Dedifferentiated amniotic fluid mesenchymal stem cell (primary cell): ENCODE data around the gene MEMO1.
"Not testable (repeated sequence)": the region's sequence is repeated elsewhere in the genome, so short reads cannot be mapped to it uniquely, and the experiment has no call there.

Experiments
- DNase-seq: peaks from one replicate; pipeline ENCODE4 v3.0.0-alpha.2; 2016; ENCODE audit errors: extremely low spot score

Gene MEMO1

DNA sequence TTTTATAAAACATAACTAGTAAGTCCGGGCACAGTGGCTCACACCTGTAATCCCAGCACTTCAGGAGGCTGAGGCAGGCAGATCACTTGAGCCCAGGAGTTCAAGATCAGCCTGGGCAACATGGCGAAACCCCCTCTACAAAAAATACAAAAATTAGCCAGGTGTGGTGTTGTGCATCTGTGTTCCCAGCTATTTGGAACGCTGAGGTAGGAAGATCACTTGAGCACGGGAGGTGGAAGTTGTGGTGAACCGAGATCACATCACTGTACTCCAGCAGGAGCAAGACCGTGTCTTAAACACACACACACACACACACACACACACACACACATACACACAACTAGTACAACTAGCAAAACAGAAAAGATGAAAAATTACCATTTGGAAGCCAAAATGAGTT lies 103.3 kb downstream of the MEMO1 start:
- not testable (repeated sequence) for DNase-seq

DNA sequence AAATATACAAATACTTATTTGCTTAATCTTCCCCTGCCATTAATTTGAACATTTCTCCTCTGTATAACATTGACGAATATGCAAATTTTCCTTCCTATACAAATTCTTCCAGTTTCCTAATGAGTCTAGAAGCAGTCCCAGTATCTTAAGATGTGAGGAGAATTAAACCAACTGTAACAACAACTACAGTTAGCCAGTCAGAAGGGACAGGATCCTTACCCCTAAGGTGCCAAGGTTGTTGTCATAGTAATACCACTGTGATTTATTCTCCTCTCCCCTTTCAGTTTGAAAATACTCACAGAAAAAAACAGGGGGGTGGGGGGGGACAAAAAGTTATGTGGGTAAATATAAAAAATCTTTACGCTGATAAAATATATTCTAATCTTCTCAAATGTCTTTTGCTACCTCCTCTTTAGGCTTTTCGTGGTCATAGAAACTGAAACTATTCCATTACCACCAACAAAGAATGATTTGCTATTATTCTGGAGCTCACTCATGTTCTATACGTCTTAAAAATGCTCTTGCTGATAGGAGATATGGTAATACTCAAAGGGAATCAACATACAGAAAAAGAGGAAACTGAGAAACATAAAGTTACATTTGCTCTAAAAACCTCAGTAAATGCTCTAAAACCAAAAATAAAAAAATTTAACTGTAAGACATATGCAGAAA lies 107.6 kb downstream of the MEMO1 start:
- no peak for DNase-seq

DNA sequence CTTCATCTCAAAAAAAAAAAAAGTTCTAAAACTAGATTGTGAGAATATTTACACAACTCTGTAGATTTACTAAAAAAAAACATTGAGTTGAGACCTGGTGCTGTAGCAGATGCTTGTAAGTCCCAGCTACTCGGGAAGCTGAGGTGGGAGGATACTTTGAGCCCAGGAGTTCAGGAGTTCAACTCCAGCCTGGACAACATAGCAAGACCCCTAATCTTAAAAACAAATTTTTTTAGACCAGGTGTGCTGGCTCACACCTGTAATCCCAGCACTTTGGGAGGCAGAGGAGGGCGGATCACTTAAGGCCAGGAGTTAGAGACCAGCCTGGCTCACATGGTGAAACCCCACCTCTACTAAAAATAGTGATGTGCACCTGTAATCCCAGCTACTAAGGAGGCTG lies 108.9 kb downstream of the MEMO1 start:
- no peak for DNase-seq

DNA sequence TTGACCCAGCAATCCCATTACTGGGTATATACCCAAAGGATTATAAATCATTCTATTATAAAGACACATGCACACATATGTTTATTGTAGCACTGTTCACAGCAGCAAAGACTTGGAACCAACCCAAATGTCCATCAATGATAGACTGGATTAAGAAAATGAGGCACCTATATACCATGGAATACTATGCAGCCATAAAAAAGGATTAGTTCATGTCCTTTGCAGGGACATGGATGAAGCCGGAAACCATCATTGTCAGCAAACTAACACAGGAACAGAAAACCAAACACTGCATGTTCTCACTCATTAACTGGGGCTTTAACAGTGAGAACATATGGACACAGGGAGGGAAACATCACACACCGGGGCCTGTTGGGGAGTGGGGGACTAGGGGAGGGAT lies 110.7 kb downstream of the MEMO1 start:
- DNase-seq = not testable (repeated sequence)

DNA sequence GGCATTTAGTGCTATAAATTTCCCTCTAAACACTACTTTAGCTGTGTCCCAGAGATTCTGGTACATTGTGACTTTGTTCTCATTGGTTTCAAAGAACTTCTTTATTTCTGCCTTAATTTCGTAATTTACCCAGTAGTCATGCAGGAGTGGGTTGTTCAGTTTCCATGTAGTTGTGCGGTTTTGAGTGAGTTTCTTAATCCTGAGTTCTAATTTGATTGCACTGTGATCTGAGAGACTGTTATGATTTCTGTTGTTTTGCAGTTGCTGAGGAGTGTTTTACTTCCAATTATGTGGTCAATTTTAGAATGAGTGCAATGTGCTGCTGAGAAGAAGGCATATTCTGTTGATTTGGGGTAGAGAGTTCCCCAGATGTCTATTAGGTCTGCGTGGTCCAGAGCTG lies 112.5 kb downstream of the MEMO1 start:
- not testable (repeated sequence) for DNase-seq

DNA sequence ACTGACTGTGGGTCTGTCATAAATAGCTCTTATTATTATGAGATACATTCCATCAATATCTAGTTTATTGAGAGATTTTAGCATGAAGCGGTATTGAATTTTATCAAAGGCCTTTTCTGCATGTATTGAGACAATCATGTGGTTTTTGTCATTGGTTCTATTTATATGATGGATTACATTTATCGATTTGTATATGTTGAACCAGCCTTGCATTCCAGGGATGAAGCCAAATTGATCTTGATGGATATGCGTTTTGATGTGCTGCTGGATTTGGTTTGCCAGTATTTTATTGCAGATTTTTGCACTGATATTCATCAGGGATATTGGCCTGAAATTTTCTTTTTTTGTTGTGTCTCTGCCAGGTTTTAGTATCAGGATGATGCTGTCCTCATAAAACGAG lies 113.5 kb downstream of the MEMO1 start:
- not testable (repeated sequence) for DNase-seq

DNA sequence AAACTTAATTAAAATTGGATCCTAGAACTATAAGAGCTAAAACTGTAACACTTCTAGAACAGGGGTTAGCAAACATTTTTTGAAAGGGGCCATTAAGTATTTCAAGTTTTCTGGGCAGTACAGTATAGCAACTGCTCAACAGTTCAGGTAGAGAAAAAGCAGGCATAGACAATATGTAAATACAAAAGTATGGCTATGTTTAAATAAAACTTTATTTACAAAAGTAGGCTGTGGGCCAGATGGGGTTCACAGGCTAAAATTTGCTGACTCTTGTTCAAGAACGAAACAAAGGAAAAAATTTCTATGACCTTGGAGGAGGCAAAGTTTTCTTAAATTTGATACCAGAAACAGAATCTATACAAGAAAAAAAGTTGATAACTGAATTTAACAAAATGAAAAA lies 114.5 kb downstream of the MEMO1 start:
- DNase-seq = no peak

DNA sequence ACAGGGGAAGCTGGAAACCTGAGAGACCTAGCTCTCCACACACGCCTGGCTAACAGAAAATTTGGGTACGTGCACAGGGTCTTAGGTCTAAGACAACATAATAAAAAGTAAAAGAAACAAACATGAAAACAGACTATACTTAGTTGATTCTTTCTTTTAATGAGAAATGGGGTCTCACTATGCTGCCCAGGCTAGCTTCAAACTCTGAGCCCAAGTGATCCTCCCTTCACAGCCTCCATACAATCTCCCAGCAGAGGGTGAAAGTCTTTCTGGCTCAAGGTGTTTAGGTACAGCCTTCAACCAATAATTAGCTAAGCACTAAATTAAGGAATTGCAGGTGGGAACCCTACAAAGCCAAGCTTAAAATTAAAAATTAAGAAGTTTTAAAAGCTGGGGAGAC lies 116.2 kb downstream of the MEMO1 start:
- DNase-seq = no peak

DNA sequence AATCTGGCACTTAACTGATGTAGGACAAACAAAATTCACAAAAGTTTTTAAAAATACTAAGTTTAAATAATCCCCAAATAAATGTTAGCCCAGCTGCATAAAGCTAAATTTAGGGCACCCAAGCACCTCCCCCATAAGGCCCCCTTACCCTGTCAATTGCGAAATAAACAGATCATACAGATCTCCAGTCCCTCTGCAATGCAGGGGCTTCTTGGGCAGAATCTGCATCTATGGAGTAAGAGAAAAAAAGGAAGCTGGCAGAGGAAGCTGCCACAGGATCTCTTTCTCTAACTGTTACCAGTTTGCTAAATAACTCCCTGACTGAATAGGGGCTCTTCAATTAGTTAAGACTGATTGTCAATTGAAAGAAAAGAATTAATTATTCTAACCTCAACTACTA lies 117.7 kb downstream of the MEMO1 start:
- DNase-seq = no peak

DNA sequence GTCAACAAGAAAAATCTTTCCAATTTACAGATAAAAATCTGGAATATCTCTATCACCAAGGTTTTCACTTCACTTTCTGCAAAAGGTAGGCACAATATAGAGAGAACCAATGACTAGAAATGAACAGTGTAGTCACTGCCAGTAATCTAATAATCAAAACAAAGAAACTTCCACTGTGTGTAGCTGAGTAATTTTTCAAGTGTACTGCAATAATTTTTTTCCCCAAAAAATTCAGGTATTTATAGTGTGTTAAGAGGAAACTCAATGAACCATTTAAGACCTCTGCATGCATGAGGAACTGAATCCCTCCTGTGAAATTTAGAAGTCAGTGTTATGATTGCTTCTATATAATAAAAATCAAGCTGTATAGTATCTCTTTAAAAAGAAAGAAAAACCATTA lies 121.8 kb downstream of the MEMO1 start:
- no peak for DNase-seq

DNA sequence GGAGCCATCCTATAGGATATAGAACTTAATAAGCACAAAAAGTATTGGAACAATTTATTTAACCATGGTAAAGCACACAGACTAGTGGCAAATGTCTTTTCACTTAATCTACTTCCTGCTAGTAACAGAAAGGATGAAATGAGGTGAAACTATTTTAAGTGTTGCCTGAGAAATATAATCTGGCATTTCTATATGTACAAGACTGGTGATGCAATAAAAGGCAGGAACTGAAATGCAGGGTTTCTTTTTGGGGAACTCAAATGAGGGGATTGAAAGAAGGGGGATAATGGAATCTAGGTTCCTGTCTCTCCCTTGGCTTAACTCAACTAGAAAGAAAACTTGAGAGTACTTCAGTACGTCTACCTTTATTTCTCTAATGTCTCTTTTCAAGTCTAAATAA lies 122.3 kb downstream of the MEMO1 start:
- no peak for DNase-seq

DNA sequence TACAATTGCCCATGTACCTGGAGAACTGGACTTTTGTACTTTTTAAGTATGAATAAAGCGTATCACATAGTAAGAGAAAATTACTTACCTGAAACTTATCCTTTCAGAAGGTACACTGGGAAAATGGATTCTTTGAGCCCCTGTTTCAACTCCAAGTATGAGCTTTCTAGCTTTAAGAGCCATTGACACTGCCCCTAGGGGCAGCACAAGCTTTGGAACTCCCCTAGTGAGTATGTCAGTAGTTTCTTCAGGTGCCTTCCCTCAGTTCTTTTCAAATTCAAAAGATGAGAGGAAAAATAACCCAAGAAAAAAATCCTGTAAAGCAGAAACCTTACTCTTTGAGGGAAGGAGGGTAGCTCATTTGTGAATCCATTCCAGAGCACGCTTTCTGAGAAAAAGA lies 124.1 kb downstream of the MEMO1 start:
- no peak for DNase-seq

DNA sequence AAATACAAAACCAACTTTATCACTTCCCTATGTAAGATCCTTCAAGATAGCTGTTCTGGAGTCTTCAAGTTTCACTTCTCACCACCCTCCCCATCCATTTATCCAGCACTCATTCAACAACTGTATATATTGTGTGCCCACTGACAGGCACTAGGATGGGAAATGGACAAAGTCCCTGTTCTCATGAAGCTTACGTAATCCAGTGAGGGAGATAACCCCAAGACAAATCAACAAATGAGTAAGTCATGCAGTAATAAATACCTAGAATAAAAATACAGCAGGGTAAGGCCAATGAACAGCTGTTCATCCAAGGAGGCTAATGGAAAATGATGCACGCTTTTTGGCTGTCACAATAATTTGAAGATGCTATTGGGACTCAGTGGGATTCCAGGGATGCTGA lies 133.8 kb downstream of the MEMO1 start:
- DNase-seq = no peak

DNA sequence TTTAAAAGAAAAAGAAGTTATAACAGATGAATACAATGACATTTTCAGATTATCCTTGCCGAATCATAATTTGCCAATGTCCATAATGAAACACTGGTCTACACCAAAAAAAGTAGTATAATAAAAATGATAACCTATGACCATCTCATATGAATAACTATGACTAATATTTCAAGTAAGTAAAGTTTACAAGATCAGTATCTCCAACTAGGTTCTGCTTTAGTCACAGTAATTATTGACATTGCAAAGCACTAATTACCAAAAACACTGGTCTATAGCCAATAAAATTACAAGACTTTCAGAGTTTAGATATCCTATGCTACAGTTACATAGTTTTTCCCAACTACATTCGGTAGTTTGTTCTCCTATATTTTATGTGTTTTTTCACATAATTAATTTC lies 136.7 kb downstream of the MEMO1 start:
- no peak for DNase-seq

DNA sequence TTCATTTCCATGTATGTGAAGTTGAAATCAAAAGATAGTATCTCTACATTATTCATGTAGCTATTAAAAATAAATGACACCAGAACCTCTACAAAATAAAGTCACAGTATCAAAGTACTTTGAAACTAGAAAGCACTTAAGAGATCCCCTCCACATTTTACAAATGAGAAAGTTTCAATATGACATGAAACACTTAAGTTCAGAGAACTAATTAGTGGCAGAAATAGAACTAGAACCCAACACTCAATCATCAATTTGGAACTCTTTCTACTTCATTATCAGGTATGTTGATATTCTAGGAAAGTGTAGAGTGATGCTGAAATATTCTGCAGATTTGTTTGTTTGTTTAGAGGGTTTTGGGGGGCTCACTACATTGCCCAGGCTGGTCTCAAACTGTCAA lies 145.6 kb downstream of the MEMO1 start:
- no peak for DNase-seq

DNA sequence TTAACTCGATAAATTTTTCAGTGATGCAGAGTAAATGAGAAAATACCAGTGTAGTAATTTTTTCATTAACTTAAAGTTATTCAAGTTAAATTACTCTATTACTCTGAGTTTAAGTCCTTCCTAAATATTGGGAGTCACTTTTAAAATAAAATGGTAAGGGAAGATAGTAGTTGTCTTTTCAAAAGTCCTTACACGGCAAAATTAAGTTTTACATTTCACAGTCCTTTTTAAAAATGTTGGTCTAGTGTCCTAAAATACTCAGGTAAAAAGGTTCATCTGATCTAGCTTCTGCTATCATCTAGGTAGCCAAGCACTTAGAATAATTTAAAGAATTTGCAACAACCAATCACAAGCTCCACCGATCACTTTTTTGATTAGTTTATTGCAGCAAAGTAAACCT lies 146.9 kb downstream of the MEMO1 start:
- DNase-seq = no peak

DNA sequence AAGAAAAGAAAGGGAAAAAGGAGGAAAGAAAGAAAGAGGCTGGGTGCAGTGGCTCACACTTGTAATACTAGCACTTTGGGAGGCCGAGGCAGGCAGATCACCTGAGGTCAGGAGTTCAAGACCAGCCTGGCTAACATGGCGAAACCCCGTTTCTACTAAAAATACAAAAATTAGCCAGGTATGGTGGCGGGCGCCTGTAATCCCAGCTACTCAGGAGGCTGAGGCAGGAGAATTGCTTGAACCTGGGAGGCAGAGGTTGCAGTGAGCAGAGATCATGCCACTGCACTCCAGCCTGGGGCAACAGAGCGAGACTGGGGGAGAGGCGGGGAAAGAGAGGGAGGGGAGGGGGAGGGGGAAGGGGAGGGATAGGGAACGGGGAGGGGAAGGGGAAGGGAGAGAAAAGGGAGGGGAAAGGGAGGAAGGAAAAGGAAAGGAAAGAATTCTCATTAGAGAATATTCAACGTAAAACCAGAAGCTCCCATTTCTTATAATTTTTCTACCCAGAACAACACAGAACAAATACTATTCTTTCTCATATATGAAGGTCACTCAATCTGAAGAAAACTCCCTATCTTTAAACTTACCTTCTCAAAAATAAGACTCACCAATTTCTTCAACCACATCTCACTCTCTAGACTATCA lies 147.7 kb downstream of the MEMO1 start:
- not testable (repeated sequence) for DNase-seq

DNA sequence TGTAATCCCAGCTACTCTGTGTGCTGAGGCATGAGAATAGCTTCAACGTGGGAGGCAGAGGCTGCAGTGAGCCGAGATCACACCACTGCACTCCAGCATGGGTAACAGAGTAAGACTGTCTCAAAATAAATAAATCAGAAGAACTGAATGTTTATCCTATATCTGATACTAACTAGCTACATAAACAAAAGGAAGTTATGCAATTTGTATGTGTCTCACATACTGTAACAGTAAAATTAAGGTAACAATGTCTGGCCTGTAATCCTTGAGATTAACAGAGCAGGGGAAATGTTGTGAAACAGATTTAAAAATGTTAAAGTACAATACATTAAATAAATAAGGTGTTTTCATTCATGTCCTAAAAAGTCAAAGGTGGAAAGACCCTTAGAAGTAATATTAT lies 150.8 kb downstream of the MEMO1 start:
- no peak for DNase-seq

DNA sequence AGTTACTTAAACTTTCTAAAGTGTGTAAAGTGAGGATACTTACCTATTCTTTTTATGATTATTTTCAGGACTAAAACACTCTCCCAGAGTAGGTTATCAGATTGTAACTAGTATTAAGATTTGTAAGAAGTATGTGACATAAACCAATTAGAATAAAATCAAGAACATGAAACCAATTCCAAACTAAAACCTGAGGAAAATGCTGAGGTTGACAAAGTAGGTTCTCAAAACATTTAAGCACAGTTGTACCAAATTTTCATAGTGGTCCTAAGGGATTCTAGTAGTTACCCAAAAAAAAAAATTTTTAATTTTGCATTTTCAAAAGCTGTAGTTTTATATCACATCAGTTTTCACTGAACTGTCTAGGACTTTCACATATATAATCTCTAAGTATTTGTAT lies 157.3 kb downstream of the MEMO1 start:
- DNase-seq = no peak

DNA sequence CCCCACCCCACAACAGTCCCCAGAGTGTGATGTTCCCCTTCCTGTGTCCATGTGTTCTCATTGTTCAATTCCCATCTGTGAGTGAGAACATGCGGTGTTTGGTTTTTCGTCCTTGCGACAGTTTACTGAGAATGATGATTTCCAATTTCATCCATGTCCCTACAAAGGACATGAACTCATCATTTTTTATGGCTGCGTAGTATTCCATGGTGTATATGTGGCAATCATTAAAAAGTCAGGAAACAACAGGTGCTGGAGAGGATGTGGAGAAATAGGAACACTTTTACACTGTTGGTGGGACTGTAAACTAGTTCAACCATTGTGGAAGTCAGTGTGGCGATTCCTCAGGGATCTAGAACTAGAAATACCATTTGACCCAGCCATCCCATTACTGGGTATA lies 168.7 kb downstream of the MEMO1 start:
- not testable (repeated sequence) for DNase-seq

DNA sequence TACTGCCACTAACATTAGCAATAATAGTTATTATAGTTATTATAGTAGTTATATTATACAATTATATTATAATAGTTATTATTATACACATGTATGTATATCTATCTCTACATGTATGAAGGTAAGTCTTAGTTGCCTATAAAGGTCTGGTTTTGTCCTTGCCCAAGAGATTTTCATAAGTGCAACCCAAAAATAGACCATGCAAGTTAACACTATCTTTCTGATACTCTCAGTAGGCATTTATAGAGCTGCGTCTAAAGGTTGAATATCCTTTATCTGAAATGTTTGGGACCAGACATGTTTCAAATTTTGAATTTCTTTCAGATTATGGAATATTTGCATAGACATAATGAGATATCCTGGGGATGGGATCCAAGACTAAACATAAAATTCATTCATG lies 175.4 kb downstream of the MEMO1 start:
- DNase-seq = no peak

DNA sequence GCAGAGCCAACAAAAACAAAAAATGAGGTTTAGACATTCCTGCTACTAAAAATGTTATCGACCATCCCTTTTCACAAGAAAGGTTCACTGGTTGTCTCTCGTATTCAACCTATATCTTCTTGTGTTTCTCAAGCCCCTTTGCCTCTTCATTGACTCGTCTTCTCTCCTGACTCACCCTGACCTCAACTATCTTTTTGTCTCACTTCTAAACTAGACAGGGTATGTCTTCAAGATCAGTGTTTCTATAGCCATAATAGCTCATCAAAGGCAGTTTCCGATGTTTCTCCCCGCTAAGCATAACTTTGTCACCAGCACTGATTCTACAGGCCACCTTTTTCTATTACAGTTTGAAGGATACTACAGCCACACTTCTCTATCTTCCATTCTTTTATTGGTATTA lies 178.4 kb downstream of the MEMO1 start:
- DNase-seq = no peak

DNA sequence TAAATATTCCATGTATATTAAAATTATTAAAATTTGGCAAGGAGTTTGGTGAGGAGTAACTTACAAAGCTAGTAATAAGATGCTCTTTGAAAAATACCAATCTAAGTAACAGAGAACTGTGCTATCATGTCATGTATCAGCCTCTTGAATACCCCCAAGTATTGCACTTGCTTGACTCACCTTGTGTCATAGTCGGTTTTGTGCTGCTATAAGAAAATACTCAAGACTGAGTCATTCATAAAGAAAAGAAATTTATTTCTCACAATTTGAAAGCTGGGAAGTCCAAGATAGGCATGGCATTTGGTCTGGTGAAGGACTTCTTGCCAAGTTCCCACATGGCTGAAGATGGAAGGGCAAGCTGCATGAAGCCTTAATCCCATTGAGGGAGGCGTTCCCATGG lies 179.2 kb downstream of the MEMO1 start:
- DNase-seq = no peak

DNA sequence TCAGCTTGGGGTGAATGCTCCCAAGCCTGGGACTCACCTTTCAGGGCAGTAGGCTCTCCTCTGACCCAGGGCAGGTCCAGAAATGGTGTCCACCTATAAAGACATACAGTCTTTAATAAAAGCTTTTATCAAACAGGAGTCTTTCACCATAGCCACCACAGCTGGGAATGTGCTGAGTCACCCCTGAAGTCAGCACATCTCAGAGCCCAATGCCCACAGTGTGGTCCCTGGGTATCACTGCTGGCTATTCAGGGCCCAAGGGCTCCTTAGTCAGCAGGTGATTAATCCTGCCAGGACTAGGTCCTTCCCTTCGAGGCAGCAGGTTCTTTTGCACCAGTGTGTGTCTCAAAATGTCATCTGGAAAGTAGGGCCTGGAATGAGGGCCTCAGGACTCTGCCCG lies 181.9 kb downstream of the MEMO1 start:
- DNase-seq = no peak
